Pancreas (tissue), 10 donors: ENCODE data around the gene RARRES2. TPM values are rescaled to one million over a fixed set of nuclear protein-coding genes. Genes with fewer than 3 reads are reported as not detected.

ENCODE experiments used
- ATAC-seq, 4 donors: fragments of 200-7000 bp; cut with Tn5 transposase; one replicate each; pipeline versions ENCODE4 v1.8.0 to v1.9.1; 2020; ENCODE audit warnings: mild to moderate bottlenecking in 4 of 4, moderate library complexity in 4 of 4
- DNase-seq, 6 donors: peaks; one replicate each; pipeline ENCODE4 v3.0.0-alpha.2; 2020
- FAIRE-seq: peaks from 2 replicates; lab custom pipeline; 2012; peaks lifted over from hg19 to GRCh38; lab: Jason Lieb, UNC
- H3K27ac ChIP-seq, 4 donors: fragments of 200-600 bp; sonication (generic); 1 replicate in 3 of 4; 2 replicates in 1 of 4; pipeline versions ENCODE4 v1.5.0 to v1.8.0; 2020
- H3K27me3 ChIP-seq, 4 donors: fragments of 200-600 bp; one replicate each; pipeline ENCODE4 v1.8.0; 2021
- H3K36me3 ChIP-seq, 3 donors: fragments of 200-600 bp; sonication (generic) in 1 of 3; one replicate each; pipeline versions ENCODE4 v1.5.0 to v1.8.0; 2020 to 2021
- H3K4me1 ChIP-seq, 3 donors: fragments of 200-600 bp; one replicate each; pipeline ENCODE4 v1.8.0; 2021
- H3K4me3 ChIP-seq, 4 donors: fragments of 200-600 bp; sonication (generic) in 2 of 4; one replicate each; pipeline versions ENCODE4 v1.5.0 to v1.8.0; 2020 to 2021
- H3K9me3 ChIP-seq, 4 donors: fragments of 200-600 bp; one replicate each; pipeline ENCODE4 v1.8.0; 2021
- CTCF ChIP-seq, 4 donors: fragments of 200-600 bp; sonication (generic) in 3 of 4; IDR thresholded peaks; one replicate each; pipeline versions ENCODE4 v1.5.0 to v1.8.0; 2021; ENCODE audit warnings: antibody characterized with exemption in 4 of 4
- WGBS, 2 donors: extraction: QIAGEN DNeasy Blood & Tissue Kit; methylation state at CpG; one replicate each; pipeline ENCODE4 v1.1.7; 2013; 5-methylcytosine and 5-hydroxymethylcytosine counted together
- intact Hi-C, 3 donors: fragments of 100-400 bp; cut with DNase I; formaldehyde crosslinking; loops; one replicate each; pipeline versions ENCODE4 v1.11.1 to v1.14.2; 2022
- polyA plus RNA-seq, 2 donors: library from polyadenylated mRNA; stranded (reverse); fragments of 200-250 nt; gene quantifications; one replicate each; pipeline ENCODE4 v1.2.3, GENCODE V29; 2013
- total RNA-seq, 6 donors: library from RNA; stranded (reverse); fragmentation: NEBNext Ultra II Directional in 4 of 6; extraction: Animal tissue kit (Norgen Biotek cat#: 25700) in 4 of 6; gene quantifications; one replicate each; pipeline versions ENCODE4 v1.2.1 to v1.2.4, GENCODE V29; 2021 to 2023
- donor health status: healthy with polysubstance abuse.
- donor health status: DM: no; HTN: no; CAD: no; lungs with moderate emphysema.
- donor health status: DM: no; HTN: no; CAD: no.
- donor health status: control.
- donor health status: control.
- donor health status: Bipolar disorder and iron deficiency.
- donor health status: DM: yes; HTN: yes; CAD: no.
- donor health status: DM: no; HTN: no; CAD: no.
- donor health status: DM: no; HTN: no; CAD: no.
- donor health status: DM: yes; HTN: yes; CAD: no.

The RARRES2 gene
- total and polyA plus RNA-seq, 8 donors, result 125 to 408 (median 236) TPM

GRCh38 chr7:150356265-150356897 lies 15.0 kb upstream of the RARRES2 start:
- no peaks in the 10 kb centered on the region for H3K9me3 ChIP-seq
- peak overlapping the region in 2 of 4 donors; percentile 52 to 60 for H3K27ac ChIP-seq
- FAIRE-seq, result no peak
- WGBS, 2 donors, result 26% methylated on average over 6 of the region's 6 CpGs
- H3K36me3 ChIP-seq, result no peaks in the 10 kb centered on the region
- H3K4me1 ChIP-seq, result peaks cover 5 to 11% (median 7%) of the 10 kb centered on the region in 3 donors
- no peaks in the 10 kb centered on the region for H3K27me3 ChIP-seq
- peak; percentile 6 to 46 (median 40) for TF ChIP-seq CTCF (IDR thresholded peaks at IDR 0.05)
- intact Hi-C loops, result no loop called here
- ATAC-seq, result peak in 3 of 4 donors; percentile 54 to 59 (median 56)
- DNase-seq, result no peak
- H3K4me3 ChIP-seq, result no peak overlapping the region

GRCh38 chr7:150355666-150356059 lies 14.2 kb upstream of the RARRES2 start:
- Histone ChIP-seq H3K36me3 (no peaks in the 10 kb centered on the region), H3K27me3 (no peaks in the 10 kb centered on the region), H3K4me3 (no peak overlapping the region), H3K4me1 (peaks cover 5 to 11% (median 7%) of the 10 kb centered on the region in 3 donors), H3K9me3 (no peaks in the 10 kb centered on the region), H3K27ac (peak overlapping the region; percentile 6 to 73 (median 56))
- ATAC-seq (peak in 2 of 4 donors; percentile 3 to 9), DNase-seq (no peak), FAIRE-seq (no peak)
- WGBS, 2 donors, result 68 to 85% methylated on average over 1 of the region's 1 CpG
- intact Hi-C loops, result no loop called here
- no peak for TF ChIP-seq CTCF (IDR thresholded peaks at IDR 0.05)

DNA sequence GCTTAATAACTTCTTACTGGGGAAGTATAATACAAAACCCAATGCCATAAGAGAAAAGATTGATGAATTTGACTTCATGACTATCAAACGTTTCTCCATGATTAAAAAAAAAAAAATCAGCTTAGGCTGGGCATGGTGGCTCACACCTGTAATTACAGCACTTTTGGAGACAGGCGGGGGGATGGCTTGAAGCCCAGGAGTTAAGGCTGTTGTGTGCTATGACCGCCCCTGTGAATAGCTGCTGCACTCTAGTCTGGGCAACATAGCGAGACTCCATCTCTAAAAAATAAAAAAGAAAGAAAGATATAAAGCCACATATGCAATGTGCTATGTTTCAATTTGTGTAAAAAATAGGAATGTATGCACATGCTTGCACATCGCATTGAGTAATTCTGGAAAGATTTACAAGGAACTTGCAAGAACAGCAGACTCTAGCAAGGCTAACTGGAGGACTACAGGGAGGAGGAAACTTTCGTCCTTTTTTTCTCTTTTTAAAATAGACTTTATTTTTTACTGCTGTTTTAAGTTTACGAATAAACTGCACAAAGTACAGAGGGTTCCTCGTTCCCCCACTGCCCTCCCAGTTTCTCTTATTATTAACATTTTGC lies 10.3 kb upstream of the RARRES2 start:
- Histone ChIP-seq H3K9me3 (no peaks in the 10 kb centered on the region), H3K27me3 (no peaks in the 10 kb centered on the region), H3K36me3 (no peaks in the 10 kb centered on the region), H3K27ac (no peak overlapping the region), H3K4me3 (no peak overlapping the region), H3K4me1 (peaks cover 5 to 11% (median 7%) of the 10 kb centered on the region in 3 donors)
- ATAC-seq, result peak in 1 of 4 donors; percentile 25
- DNase-seq, result peak in 1 of 6 donors; percentile 4
- FAIRE-seq, result no peak
- intact Hi-C loops, result no loop called here
- no peak for TF ChIP-seq CTCF (IDR thresholded peaks at IDR 0.05)
- WGBS, 2 donors, result 63 to 68% methylated on average over 8 of the region's 8 CpGs

DNA sequence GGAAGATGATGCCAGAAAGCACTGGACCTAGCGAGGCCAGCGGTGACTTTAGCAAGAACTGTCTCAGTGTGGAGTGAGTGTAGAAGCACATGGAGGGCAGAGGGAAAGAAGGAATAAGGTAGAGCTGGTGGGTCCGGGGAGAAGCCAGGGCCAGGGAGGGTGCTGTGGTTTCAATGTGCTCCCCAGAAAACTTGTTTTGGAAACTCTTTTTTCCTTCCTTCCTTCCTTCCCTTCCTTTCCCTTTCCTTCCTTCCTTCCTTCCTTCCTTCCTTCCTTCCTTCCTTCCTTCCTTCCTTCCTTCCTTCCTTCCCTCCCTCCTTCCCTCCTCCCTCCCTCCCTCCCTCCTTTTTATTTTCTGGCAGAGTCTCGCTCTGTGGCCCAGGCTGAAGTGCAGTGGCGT lies 5.5 kb upstream of the RARRES2 start:
- TF ChIP-seq CTCF (IDR thresholded peaks at IDR 0.05), result no peak
- Histone ChIP-seq H3K36me3 (no peaks in the 10 kb centered on the region), H3K27me3 (no peaks in the 10 kb centered on the region), H3K4me3 (no peak overlapping the region), H3K9me3 (no peaks in the 10 kb centered on the region), H3K4me1 (no peaks in the 10 kb centered on the region), H3K27ac (no peak overlapping the region)
- intact Hi-C loops, result no loop called here
- ATAC-seq (no peak), FAIRE-seq (no peak), DNase-seq (no peak)
- WGBS, 2 donors, result 92 to 94% methylated on average over 5 of the region's 5 CpGs

DNA sequence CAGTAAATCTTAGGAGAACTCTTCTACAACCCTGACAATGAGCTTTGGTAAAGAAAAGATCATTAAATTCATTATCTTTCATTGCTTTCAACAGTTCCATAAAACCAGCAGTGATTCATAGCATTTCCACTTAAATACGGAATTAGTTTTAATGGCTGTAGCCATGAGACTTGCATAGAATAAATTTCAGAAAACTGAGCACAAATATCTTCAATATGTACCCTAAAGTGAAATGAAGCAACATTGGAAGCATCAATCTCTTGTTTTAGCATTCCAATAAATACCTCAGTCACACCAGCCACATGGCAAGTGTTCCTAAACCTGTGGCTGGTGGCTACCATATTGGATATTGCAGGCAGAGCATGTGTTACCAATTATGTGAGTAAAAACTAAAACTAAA lies 3.6 kb upstream of the RARRES2 start:
- DNase-seq (no peak), ATAC-seq (no peak), FAIRE-seq (no peak)
- intact Hi-C loops, result no loop called here
- Histone ChIP-seq H3K4me3 (no peak overlapping the region), H3K4me1 (no peaks in the 10 kb centered on the region), H3K36me3 (no peaks in the 10 kb centered on the region), H3K9me3 (no peaks in the 10 kb centered on the region), H3K27ac (no peak overlapping the region), H3K27me3 (no peaks in the 10 kb centered on the region)
- WGBS, 2 donors, result 95 to 99% methylated on average over 1 of the region's 1 CpG
- no peak for TF ChIP-seq CTCF (IDR thresholded peaks at IDR 0.05)
